Suprapubic skin (tissue), 4 donors: ENCODE data around the gene CDC42BPG.

Source experiments
- CTCF ChIP-seq, 2 donors: fragments of 200-600 bp in 1 of 2; fragments of 450-650 bp in 1 of 2; sonication (generic) in 1 of 2; IDR thresholded peaks; one replicate each; pipeline ENCODE4 v1.5.1; 2016 to 2019; ENCODE audit warnings: antibody characterized with exemption in 2 of 2, mild to moderate bottlenecking in 1 of 2, moderate library complexity in 1 of 2
- POLR2A ChIP-seq, 2 donors: fragments of 450-650 bp; IDR thresholded peaks; one replicate each; pipeline ENCODE4 v1.6.1; 2017; ENCODE audit warnings: antibody characterized with exemption in 2 of 2, mild to moderate bottlenecking in 2 of 2, moderate library complexity in 2 of 2
- POLR2AphosphoS5 ChIP-seq, 3 donors: sonication (generic); formaldehyde crosslinking; IDR thresholded peaks; one replicate each; pipeline ENCODE4 v1.6.1; 2017; ENCODE audit warnings: antibody characterized with exemption in 3 of 3

GRCh38 chr11:64870176-64870892, 25.9 kb upstream of the CDC42BPG start:
- TF ChIP-seq CTCF (IDR thresholded peaks at IDR 0.05): no peak
- TF ChIP-seq POLR2AphosphoS5 (IDR thresholded peaks at IDR 0.05): no peak
- no peak for TF ChIP-seq POLR2A (IDR thresholded peaks at IDR 0.05)
